Fibroblast of the aortic adventitia (primary cell): ENCODE data around the gene ARID1A. TPM values are rescaled to one million over a fixed set of nuclear protein-coding genes. Genes with fewer than 3 reads are reported as not detected.

Experiments
- DNase-seq: peaks from one replicate; pipeline ENCODE4 v3.0.0-alpha.2; 2010; ENCODE audit warnings: low read depth
- H3K4me3 ChIP-seq: 2 replicates; pipeline ENCODE4 v1.5.1; 2011; ENCODE audit warnings: low read depth, mild to moderate bottlenecking, control low read depth, low read length, moderate library complexity
- total RNA-seq: library from RNA; depleted of rRNA; stranded (reverse); fragments of >200 nt; gene quantifications from 2 replicates; pipeline ENCODE4 v1.2.3, GENCODE V29; 2012; ENCODE audit warnings: low replicate concordance
- TF ChIP-seq, protein P1 (sequence below): IDR thresholded peaks from 2 replicates; pipeline ENCODE4 v1.5.1; 2011; ENCODE audit warnings: mild to moderate bottlenecking, low read length, control low read depth, inconsistent platforms; ENCODE audit not compliant: insufficient read depth

Gene ARID1A
- total RNA-seq, 1 donor: 26.9 TPM

DNA sequence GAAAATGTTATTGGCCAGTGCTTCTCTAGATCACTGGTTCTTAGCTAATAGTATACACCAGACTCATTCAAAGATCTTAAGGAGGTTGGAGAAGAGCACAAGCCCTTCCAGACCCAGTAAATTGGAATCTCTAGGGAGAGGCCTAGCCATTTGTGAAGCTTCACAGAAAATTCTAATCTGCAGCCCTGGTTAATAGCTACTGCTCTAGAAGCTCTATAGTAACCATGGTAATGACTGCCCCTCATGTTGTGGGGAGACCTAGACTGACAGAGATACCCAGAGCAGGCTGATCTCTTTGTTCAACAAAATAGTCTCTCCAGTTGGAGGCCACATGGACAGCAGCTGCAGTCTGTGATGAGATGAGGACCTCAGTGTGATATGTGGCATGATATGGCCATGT is 31.7 kb downstream of the ARID1A start:
- TF ChIP-seq, protein P1, sequence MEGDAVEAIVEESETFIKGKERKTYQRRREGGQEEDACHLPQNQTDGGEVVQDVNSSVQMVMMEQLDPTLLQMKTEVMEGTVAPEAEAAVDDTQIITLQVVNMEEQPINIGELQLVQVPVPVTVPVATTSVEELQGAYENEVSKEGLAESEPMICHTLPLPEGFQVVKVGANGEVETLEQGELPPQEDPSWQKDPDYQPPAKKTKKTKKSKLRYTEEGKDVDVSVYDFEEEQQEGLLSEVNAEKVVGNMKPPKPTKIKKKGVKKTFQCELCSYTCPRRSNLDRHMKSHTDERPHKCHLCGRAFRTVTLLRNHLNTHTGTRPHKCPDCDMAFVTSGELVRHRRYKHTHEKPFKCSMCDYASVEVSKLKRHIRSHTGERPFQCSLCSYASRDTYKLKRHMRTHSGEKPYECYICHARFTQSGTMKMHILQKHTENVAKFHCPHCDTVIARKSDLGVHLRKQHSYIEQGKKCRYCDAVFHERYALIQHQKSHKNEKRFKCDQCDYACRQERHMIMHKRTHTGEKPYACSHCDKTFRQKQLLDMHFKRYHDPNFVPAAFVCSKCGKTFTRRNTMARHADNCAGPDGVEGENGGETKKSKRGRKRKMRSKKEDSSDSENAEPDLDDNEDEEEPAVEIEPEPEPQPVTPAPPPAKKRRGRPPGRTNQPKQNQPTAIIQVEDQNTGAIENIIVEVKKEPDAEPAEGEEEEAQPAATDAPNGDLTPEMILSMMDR: no peak
- no peak for DNase-seq
- no peak overlapping the region for H3K4me3 ChIP-seq

DNA sequence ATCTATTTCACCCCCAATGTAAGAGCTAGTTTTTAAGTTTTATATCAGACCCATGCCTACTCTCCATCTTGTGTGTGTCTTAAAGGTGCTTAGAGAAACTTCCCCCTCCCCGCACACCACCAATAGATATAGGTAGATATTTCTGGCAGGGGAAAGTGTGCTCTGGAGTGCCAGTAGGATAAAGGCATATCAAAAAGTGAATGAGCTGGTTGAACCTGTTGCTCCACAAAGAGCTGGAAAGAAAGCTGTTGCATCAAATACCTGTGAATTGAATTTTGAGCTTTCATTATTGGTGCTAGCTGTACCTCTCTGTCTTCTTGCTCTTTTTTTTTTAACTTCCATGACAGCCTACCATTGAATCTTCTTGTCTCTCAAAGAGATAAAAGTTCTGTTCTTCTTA is 32.8 kb downstream of the ARID1A start:
- DNase-seq: no peak
- no peak overlapping the region for H3K4me3 ChIP-seq
- TF ChIP-seq, protein P1: no peak

DNA sequence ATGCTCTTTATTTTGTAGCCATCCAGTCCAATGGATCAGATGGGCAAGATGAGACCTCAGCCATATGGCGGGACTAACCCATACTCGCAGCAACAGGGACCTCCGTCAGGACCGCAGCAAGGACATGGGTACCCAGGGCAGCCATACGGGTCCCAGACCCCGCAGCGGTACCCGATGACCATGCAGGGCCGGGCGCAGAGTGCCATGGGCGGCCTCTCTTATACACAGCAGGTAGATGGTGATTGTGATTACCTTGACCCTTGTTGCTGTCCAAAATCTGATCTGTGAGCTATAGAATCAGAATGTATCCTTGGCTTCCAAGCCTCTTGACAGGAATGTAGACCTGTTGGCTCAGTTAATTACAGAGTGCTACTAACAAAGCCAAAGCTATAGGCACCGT is 33.8 kb downstream of the ARID1A start:
- no peak overlapping the region for H3K4me3 ChIP-seq
- DNase-seq: no peak
- TF ChIP-seq, protein P1: no peak

DNA sequence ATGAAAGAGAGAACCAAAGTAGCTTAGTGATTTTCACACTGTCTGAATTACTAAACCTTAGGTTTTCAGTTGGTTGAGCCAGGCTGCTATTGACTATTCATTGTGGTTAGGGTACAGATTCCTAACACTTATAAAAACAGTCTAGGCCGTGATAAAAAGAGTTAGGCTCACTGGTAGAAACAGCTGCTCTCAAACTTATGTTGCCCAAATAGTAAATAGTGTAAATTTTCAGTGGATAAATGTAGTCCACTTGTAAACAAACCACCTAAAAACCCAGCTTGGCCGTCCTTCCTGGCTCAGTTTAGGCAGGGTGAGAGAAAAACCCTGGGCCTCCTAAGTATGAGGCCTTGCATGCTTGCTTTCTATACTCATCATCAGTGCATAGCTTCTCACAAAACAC is 34.9 kb downstream of the ARID1A start:
- no peak overlapping the region for H3K4me3 ChIP-seq
- peak; percentile 18 for DNase-seq
- TF ChIP-seq, protein P1: no peak

DNA sequence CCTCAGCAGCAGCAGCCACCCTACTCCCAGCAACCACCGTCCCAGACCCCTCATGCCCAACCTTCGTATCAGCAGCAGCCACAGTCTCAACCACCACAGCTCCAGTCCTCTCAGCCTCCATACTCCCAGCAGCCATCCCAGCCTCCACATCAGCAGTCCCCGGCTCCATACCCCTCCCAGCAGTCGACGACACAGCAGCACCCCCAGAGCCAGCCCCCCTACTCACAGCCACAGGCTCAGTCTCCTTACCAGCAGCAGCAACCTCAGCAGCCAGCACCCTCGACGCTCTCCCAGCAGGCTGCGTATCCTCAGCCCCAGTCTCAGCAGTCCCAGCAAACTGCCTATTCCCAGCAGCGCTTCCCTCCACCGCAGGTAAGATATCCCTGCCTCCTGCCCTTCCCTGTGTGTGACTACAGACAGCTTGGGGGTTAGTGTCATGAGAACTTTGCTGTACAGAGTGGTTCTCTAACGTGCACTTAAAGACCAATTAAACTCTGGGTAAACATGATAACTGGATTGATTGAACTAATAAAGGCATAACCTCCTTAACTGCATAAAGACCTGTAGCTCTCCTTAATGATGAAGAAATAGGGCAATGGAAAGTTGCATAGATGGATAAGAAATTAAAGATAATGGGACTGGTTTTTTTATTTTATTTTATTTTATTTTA is 35.6 kb downstream of the ARID1A start:
- no peak for DNase-seq
- H3K4me3 ChIP-seq: no peak overlapping the region
- TF ChIP-seq, protein P1: no peak

DNA sequence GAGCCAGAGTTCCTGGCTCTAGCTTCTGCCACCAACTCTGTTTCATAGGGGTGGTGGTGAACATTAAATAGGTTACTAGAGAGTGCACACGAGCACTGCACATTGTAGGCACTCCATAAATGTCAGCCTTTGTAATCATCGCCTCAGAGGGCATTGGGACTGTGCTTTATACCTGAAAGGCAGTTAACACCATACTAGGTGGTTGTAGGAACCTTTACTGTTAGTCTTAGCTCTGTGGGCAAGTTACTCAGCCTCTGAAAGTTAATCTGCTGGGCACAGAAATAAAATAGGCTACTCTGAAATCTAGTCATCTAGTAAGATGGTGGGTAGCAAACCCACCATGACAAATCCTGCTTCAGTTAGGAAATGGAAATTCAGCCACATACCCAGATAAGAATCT is 37.6 kb downstream of the ARID1A start:
- TF ChIP-seq, protein P1: no peak
- H3K4me3 ChIP-seq: no peak overlapping the region
- DNase-seq: no peak

DNA sequence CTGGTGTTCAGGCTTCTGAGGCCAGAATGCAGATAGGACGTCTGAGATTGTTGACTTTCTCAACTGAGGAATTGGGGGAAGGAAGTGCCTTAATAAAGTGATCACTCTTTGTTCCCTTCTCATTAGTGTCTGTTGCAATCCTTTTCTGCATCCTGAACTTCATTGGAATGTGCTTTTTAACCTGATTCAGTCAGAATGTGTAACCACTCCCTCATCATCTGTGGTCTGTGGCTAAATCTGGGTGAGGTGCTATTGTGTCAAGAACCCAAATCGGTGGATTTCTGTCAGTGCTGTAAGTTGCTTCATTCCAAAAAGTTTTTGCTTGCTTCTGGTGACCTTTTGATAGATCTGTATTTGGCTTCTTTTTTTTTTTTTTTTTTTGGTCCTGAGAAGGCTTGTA is 38.2 kb downstream of the ARID1A start:
- H3K4me3 ChIP-seq: no peak overlapping the region
- DNase-seq: peak; percentile 91

More for the DNA sequence above, 38.2 kb downstream of the ARID1A start:
- TF ChIP-seq, protein P1: no peak
